GM18520 (cell line): ENCODE measurements around the gene PRPF6.
"Not testable (repeated sequence)": the region's sequence is repeated elsewhere in the genome, so short reads cannot be mapped to it uniquely, and the experiment has no call there.

Source experiments
- ATAC-seq: cut with Tn5 transposase; IDR thresholded peaks from one replicate; pipeline ENCODE4 v1.9.1; 2021; ENCODE audit not compliant: unreplicated experiment

Gene PRPF6

DNA sequence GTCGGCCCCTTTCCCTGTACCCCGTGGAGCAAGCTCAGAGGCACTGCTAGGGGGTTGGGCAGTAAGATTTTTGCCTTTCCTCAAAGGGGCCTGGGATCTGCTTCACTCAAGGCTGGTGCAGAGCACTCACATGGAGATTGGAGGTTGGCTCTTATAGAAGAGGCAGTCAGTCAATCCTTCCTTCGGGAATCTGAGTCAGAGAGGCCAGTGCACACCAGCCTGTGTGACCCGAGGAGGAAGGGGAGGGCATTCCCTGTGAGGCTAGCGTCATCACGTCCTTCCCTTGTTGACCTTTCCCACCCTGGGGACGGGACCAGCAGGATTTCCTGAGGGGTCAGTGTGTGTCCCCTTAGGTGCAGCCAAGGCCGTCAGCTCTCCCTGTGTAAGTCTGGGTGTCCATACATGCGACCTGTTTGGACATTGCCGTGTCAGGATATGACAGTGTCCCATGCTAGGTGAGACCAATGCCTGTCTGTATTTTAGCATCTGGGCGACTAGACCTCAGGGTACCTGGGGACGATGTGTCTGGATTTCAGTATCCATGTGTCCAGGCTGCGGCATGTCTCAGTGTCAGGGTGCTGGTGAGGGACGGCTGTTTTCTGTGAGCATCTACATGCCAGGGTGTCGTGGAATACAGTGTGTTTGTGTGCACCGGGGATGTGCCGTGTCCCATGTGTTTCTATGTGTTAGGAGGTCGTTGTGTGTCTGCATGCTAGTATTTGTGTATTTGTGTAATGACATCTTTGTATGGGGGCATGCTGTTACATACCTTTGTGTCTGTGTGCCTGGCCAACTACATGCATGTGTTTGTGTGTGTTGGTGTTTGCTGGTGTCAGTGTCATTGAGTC is 8.4 kb upstream of the PRPF6 start:
- ATAC-seq = no peak

- no peak for ATAC-seq
Observed at GRCh38 chr20:63973160-63973479, 7.8 kb upstream of the PRPF6 start.

DNA sequence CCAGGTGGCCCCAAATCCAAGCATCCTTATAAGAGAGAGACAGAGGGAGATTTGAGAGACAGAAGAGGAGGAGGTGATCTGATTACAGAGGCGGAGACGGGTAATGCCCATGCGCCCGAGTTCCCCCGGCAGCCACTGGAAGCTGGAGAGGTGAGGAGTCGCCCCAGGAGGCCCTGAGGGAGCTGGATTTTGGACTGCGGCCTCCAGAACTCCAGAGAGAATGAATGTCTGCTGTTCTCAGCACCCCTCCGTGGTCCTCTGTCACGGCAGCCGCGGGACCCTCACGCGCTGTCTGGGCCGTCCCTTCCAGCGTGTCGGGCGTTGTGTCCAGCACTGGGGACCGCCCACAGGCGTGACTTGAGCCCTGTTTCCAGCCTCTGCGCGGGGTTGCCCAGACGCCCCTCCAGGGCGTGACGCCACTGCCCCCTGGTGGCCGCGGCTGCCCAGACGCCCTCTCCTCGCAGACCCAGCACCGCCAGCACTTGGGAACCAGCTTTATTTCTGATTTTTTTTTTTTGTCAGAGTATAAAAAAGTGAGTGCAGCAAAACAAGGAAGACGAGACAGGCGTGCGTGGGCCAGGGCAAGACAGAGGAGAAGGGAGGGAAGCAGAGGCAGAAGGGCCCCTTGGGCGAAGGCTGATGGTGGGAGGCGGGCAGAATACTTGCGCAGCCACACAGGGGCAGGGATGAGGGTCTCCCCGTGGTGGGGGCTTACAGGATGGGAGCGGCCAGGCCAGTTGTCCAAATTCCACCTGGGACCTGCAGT is 7.1 kb upstream of the PRPF6 start:
- peak; percentile 29 for ATAC-seq

- ATAC-seq = no peak
Observed at GRCh38 chr20:63974402-63975200, 6.3 kb upstream of the PRPF6 start.

DNA sequence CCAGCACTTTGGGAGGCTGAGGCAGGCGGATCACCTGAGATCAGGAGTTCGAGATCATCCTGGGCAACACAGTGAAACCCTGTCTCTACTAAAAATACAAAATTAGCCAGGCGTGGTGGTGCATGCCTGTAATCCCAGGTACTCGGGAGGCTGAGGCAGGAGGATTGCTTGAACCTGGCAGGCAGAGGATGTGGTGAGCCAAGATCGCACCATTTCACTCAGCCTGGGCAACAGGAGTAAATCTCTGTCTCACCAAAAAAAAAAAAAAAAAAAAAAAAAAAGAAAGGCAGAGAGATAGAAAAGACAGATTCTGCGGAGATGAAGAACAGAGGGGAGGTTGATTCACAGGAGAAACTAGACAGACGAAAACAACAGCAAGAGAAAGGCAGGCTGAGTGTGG is 4.4 kb upstream of the PRPF6 start:
- not testable (repeated sequence) for ATAC-seq

DNA sequence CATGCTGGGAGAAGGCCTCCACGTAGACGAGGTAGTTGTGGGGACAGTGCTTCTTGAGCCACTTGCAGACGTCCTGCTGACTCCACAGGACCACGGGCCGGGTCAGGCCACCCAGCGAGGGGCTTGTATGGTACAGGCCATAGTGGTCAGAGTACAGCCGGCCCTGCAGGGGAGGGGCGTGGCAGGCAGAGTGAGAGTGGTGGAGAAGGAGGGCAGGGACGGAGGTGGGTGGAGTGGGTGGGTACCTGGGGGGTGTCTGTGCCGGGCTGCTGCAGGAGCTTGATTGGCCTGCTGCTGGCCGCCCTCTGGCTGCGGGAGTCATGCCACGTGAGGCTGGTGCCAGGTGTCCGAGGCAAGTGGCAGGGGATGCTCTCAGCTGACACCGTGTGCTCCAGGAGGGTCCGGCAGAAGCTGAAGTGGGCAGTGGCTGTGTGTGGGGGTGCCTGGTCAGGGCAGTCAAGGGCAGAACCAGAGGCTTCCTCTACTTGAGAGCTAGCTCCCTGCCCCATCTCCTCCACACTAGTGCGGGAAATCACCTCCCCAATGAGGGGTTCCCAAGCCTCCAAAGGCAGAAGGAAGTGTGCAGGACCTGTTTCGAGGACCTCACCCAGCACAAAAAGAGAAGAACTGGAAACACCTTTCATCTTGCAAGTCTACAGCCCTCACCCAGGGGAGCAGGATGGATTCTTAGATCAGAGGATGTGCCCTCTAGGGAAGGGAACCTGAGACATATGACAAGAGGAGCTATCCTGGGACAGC is 3.8 kb upstream of the PRPF6 start:
- ATAC-seq = no peak

GRCh38 chr20:63977739-63978276 is 3.1 kb upstream of the PRPF6 start:
- no peak for ATAC-seq

DNA sequence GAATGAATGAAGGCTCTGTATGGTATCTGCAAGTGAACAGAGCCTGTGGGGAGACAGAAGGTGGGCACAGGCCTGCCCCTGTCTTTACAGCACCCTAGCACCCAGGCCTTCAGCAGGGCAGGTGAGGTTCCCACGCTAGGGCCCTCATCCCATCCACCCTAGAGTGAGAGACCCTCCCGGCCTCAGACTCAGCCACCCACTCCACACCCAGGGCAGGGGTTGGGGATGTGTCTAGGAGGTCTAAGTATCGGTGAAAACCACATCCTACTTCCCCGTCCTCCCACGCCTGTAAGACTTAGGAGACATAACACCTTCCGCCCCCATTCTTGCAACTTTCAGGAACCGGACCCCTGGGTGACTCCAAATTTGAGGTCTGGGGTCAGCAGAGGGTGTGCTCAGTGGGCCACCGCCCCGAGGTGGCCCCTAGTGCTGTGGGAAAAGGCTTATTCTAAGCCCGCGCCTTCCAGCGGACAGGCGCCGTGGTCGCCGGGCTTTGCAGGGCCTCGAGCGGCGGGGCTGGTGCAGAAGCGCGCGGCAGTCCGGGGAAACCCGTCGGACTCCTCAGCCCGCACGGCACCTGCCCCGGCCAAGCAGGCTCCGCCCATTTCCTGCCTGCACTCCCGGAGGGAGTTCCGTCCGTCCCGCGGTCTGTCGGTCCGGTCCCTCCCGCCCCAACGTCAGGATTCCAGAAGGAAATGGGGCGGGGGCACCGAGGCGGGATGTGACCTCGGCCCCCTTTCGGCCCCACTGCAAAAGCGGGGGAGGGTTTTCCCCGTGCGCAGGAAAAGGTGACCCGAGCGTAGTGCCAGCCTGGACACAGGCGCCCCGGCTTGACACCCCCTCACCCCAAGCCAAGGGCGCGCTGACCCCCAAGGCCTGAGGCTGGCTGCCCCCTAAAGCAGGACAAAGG is 2.4 kb upstream of the PRPF6 start:
- no peak for ATAC-seq

GRCh38 chr20:63979229-63979556 is 1.7 kb upstream of the PRPF6 start:
- no peak for ATAC-seq

DNA sequence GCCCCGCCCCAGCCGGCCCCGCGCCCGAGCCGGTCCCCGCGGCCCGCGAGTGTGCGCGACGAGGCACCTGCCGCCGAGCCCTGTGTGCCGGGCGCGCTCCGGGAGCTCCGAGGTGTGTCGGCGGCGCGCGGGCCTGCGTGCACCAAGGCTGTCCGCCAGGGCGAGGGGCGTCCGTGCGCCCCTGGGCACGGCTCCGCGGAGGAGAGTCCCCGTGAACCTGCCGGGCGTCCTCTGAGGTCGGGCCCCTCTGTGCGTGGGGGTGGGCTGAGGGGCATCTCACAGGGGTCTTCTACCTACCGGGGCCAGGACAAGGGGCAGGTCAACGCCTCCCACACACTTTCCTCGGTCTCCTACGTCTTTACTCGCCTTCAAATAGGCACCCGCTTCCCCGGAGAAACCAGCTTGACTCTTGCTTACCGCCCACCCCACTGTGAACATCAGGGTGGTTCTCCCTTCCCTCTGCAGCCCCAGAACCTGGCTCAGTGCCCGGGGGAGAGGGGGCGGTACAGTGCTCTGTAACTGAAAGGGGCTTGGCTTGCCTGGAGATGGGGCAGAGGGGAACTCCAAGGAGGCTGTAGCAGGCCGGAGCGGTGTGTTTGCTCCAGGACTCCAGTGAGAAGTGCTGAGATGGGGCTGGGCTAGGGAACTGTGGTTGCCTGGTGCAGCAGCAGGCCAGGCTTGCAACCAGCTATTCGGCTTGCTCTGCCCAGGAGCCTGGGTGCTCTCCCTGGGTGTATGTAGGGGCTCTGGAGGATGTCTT is 1.2 kb upstream of the PRPF6 start, which contains the start of gene SAMD10:
TSS of gene SAMD10 (minus strand) at position 86 of the 760 bp plus-strand sequence. CDS start 175 bp downstream, outside the sequence.
- ATAC-seq = no peak

- ATAC-seq = no peak
Observed at GRCh38 chr20:63980317-63980805, 571 bp upstream of the PRPF6 start.

GRCh38 chr20:63982937-63983336 is 2.0 kb downstream of the PRPF6 start:
- no peak for ATAC-seq

DNA sequence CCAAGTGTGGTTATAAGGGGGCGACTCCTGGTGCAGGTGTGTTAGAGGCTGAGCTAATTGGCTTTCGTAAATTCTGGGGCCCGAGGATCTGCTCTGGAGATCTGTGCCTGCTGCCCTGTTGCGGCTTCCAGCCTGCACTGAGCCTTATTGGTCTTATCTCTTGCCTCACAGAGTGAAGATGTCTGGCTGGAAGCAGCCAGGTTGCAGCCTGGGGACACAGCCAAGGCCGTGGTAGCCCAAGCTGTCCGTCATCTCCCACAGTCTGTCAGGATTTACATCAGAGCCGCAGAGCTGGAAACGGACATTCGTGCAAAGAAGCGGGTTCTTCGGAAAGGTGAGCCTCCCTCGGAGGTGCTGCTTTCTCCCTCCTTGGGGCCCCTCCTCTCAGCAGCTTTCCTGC is 20.0 kb downstream of the PRPF6 start:
- no peak for ATAC-seq

DNA sequence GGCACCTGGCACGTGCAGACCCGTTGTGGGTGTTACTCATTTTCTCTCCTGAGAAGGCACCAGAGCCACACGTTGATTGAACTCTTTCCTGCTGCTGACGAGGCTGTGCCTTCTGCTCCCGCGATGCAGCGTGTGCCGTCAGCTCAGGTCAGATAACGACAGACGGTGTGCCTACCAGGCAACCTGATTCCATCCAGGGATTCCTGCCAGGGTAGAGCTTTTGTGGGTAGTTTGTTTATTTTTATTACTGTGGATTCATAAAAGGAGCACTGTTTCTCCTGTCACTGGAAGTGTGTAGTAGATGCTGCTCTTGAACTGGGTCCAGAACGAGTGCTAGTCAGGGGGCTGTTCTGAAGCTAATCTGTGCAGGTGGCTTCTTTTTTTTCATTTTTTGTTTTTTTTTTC is 20.7 kb downstream of the PRPF6 start:
- no peak for ATAC-seq

- ATAC-seq = no peak
Observed at GRCh38 chr20:64003960-64004725, 23.2 kb downstream of the PRPF6 start.

GRCh38 chr20:64005394-64005793 is 24.5 kb downstream of the PRPF6 start:
- ATAC-seq = no peak

DNA sequence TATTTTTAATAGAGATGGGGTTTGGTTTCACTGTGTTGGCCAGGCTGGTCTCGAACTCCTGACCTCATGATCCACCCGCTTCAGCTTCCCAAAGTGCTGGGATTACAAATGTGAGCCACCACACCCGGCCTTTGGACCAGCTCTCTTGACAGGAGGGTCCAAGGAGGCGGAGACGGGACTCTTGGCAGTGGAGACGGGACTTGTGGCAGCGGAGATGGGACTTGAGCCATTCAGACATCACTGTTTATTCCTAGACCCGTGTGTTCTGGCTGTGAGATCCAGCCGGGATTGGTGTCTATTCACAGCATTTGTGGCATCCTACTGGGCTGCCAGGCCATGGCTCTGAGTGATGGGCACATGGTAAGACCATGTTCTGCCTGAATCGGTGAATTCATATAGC is 25.6 kb downstream of the PRPF6 start:
- ATAC-seq = no peak

- no peak for ATAC-seq
Observed at GRCh38 chr20:64006902-64007301, 26.0 kb downstream of the PRPF6 start.
